K562 (cell line): ENCODE results near the gene PDE11A.

Source experiments
- BHLHE40 ChIP-seq: IDR thresholded peaks from 2 replicates; pipeline ENCODE4 v1.6.1; 2011; ENCODE audit warnings: low read length, improper control_type of control experiment
- GATAD2A ChIP-seq: fragments of 450-650 bp; IDR thresholded peaks from 2 replicates; pipeline ENCODE4 v1.6.1; 2017
- HDAC2 ChIP-seq: fragments of 450-650 bp; IDR thresholded peaks from 2 replicates; pipeline ENCODE4 v1.6.1; 2016; ENCODE audit warnings: mild to moderate bottlenecking
- RBBP5 ChIP-seq: fragments of 200-600 bp; sonication (generic); IDR thresholded peaks from 2 replicates; pipeline ENCODE4 v1.6.1; 2012; ENCODE audit warnings: borderline replicate concordance, mild to moderate bottlenecking, low read length, control low read depth, inconsistent platforms; ENCODE audit not compliant: insufficient read depth, poor library complexity, severe bottlenecking
- TEAD4 ChIP-seq, 2 experiments: sonication (generic) in 1 of 2; formaldehyde crosslinking in 1 of 2; IDR thresholded peaks; 2 replicates each; pipeline versions ENCODE4 v1.6.1 to v1.8.0; 2012 to 2022; ENCODE audit warnings: borderline replicate concordance in 1 of 2, inconsistent platforms in 1 of 2, low read length in 1 of 2, mild to moderate bottlenecking in 1 of 2, missing genetic modification reagents in 1 of 2
- TF ChIP-seq, protein P1 (sequence below): sonication (generic); formaldehyde crosslinking; IDR thresholded peaks from 2 replicates; pipeline ENCODE4 v1.8.0; 2022; ENCODE audit warnings: mild to moderate bottlenecking, missing genetic modification reagents, borderline replicate concordance

DNA sequence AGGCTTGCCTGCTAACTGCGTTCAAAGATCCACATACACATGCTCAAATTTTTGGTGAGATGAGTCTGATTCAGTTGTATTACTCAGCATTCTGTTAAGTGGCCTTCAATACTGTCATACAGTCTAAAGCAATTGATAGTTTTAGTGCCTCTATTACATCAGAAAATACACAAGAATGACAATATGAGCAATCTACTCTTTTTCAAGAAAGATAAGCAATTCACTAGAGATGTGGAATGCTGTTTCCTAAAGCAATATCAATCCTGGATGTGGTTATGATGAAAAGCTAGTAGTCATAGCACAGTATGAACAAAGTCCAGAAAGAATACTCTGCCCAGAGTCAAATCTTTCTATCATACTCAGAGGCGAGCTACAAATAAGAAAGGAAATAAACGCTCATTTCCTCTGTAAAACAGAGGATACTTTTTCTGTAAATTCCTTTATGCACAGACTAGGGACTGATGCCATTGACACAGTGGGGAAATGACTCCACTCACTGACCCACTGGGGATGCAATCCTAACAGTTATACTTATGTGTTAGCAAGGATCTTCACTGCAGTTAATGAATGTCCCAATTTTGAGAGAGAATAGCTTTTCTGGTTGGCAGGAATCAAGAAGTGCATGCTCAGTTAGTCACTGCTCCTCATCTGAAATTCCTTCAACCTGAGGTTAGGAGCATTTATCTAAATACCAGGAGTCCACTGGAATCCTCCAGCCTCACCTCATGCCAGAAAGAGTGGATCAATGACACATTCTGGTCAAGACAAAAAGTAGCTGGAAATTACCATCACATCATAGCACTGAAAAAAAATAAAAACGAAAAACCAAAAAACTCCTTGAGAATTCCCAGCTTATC is 83.3 kb downstream of the PDE11A start:
- no peak for TF ChIP-seq RBBP5
- no peak for TF ChIP-seq TEAD4 (IDR thresholded peaks at IDR 0.05; ENCODE audit: low read length)
- TF ChIP-seq TEAD4 (CRISPR knock-in tag; IDR thresholded peaks at IDR 0.05; ENCODE audit: borderline replicate concordance), result no peak
- TF ChIP-seq HDAC2, result no peak
- TF ChIP-seq, protein P1, sequence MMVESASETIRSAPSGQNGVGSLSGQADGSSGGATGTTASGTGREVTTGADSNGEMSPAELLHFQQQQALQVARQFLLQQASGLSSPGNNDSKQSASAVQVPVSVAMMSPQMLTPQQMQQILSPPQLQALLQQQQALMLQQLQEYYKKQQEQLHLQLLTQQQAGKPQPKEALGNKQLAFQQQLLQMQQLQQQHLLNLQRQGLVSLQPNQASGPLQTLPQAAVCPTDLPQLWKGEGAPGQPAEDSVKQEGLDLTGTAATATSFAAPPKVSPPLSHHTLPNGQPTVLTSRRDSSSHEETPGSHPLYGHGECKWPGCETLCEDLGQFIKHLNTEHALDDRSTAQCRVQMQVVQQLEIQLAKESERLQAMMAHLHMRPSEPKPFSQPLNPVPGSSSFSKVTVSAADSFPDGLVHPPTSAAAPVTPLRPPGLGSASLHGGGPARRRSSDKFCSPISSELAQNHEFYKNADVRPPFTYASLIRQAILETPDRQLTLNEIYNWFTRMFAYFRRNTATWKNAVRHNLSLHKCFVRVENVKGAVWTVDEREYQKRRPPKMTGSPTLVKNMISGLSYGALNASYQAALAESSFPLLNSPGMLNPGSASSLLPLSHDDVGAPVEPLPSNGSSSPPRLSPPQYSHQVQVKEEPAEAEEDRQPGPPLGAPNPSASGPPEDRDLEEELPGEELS (CRISPR knock-in tag), result no peak
- TF ChIP-seq GATAD2A, result no peak
- TF ChIP-seq BHLHE40, result no peak
